Measurements from ENCODE around the gene MED20.

The MED20 gene

DNA sequence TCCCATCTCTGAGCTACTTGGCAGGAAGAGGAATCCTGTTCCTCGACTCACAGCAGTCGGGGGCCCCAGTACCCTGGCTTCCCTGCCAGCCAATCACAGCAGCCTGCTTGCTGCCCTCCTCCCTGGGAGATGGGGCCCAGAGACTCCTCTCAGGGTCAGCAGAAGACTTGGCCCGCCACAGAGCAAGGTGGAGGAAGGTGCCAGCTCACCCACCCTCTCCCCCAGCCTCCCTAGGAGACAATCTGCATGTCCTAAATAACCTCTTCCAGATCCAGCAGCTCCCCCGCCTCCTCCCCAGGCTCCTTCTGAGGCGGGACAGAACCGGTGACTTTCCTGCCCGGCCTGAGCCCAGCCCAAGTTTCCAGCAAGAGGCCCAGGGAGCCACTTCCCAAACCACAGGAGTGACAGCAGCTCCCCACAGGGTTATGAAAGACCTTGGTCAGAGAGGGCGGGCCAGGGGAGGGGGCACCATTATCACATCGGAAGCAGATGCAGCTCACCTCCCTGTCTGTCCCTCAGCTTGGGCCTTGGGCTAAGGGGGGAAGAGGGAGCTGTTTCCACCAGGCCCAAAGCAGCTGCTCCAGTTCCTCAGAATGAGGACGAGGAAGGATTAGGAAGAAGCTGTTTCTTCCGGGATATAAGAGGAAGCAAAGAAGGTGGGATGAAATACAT lies 18.4 kb upstream of the MED20 start:
- Histone ChIP-seq H3K27ac (replicated peaks) (peak overlapping the region; percentile 84), H3K4me3 (replicated peaks; ENCODE audit: insufficient read depth, low read length) (peak overlapping the region; percentile 94), H3K27me3 (ENCODE audit: insufficient read depth, poor library complexity, severe bottlenecking) (no peaks in the 10 kb centered on the region)
- DNase-seq (ENCODE audit: low read depth in 1 of 2, low spot score in 1 of 2), result peak; percentile 97
- TF ChIP-seq SPI1 (IDR thresholded peaks at IDR 0.05; ENCODE audit: borderline replicate concordance, low read depth), result peak; percentile 71; the same call in 1 of the 2 replicates
- no peak for TF ChIP-seq GABPA (IDR thresholded peaks at IDR 0.05; ENCODE audit: low read depth)
- TF ChIP-seq CTCF (IDR thresholded peaks at IDR 0.05; ENCODE audit: insufficient read depth, low read length), result no peak
- TF ChIP-seq POLR2AphosphoS5 (IDR thresholded peaks at IDR 0.05; ENCODE audit: low read depth), result peak; percentile 99
- TF ChIP-seq, protein P1, sequence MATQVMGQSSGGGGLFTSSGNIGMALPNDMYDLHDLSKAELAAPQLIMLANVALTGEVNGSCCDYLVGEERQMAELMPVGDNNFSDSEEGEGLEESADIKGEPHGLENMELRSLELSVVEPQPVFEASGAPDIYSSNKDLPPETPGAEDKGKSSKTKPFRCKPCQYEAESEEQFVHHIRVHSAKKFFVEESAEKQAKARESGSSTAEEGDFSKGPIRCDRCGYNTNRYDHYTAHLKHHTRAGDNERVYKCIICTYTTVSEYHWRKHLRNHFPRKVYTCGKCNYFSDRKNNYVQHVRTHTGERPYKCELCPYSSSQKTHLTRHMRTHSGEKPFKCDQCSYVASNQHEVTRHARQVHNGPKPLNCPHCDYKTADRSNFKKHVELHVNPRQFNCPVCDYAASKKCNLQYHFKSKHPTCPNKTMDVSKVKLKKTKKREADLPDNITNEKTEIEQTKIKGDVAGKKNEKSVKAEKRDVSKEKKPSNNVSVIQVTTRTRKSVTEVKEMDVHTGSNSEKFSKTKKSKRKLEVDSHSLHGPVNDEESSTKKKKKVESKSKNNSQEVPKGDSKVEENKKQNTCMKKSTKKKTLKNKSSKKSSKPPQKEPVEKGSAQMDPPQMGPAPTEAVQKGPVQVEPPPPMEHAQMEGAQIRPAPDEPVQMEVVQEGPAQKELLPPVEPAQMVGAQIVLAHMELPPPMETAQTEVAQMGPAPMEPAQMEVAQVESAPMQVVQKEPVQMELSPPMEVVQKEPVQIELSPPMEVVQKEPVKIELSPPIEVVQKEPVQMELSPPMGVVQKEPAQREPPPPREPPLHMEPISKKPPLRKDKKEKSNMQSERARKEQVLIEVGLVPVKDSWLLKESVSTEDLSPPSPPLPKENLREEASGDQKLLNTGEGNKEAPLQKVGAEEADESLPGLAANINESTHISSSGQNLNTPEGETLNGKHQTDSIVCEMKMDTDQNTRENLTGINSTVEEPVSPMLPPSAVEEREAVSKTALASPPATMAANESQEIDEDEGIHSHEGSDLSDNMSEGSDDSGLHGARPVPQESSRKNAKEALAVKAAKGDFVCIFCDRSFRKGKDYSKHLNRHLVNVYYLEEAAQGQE (IDR thresholded peaks at IDR 0.05; ENCODE audit: insufficient replicate concordance, low read depth), result no peak

- peak overlapping the region; percentile 94 for H3K4me3 ChIP-seq (replicated peaks; ENCODE audit: insufficient read depth, low read length)
- peak overlapping the region; percentile 84 for H3K27ac ChIP-seq (replicated peaks)
- DNase-seq (ENCODE audit: low read depth in 1 of 2, low spot score in 1 of 2), result no peak
- TF ChIP-seq GABPA (IDR thresholded peaks at IDR 0.05; ENCODE audit: low read depth) (no peak), POLR2AphosphoS5 (IDR thresholded peaks at IDR 0.05; ENCODE audit: low read depth) (no peak), CTCF (IDR thresholded peaks at IDR 0.05; ENCODE audit: insufficient read depth, low read length) (no peak), SPI1 (IDR thresholded peaks at IDR 0.05; ENCODE audit: borderline replicate concordance, low read depth) (no peak)
- H3K27me3 ChIP-seq (ENCODE audit: insufficient read depth, poor library complexity, severe bottlenecking), result no peaks in the 10 kb centered on the region
Measured at GRCh38 chr6:41938590-41939175, 17.7 kb upstream of the MED20 start.

- DNase-seq (ENCODE audit: low read depth in 1 of 2, low spot score in 1 of 2), result peak; percentile 85 to 96
- Histone ChIP-seq H3K27me3 (ENCODE audit: insufficient read depth, poor library complexity, severe bottlenecking) (no peaks in the 10 kb centered on the region), H3K27ac (replicated peaks) (peak overlapping the region; percentile 84), H3K4me3 (replicated peaks; ENCODE audit: insufficient read depth, low read length) (peak overlapping the region; percentile 94)
- TF ChIP-seq, protein P1 (IDR thresholded peaks at IDR 0.05; ENCODE audit: insufficient replicate concordance, low read depth), result no peak
- TF ChIP-seq SPI1 (IDR thresholded peaks at IDR 0.05; ENCODE audit: borderline replicate concordance, low read depth), result peak; percentile 55; the same call in 1 of the 2 replicates
- TF ChIP-seq CTCF (IDR thresholded peaks at IDR 0.05; ENCODE audit: insufficient read depth, low read length), result no peak
- TF ChIP-seq POLR2AphosphoS5 (IDR thresholded peaks at IDR 0.05; ENCODE audit: low read depth), result peak; percentile 89
- 0 out of 2 replicates have a peak, but pooled peaks have one; percentile 8 for TF ChIP-seq GABPA (IDR thresholded peaks at IDR 0.05; ENCODE audit: low read depth)
Measured at GRCh38 chr6:41937861-41938574, 17.1 kb upstream of the MED20 start.
